Measurements from ENCODE around the gene TSSK2. TPM values are rescaled to one million over a fixed set of nuclear protein-coding genes. Genes with fewer than 3 reads are reported as not detected.
A peak's percentile ranks its signal among the peaks of the same experiment; 100 is the strongest.
"Not testable (repeated sequence)": the region's sequence is repeated elsewhere in the genome, so short reads cannot be mapped to it uniquely, and the experiment has no call there.

The TSSK2 gene
- total and polyA plus RNA-seq, 2 donors from 2014 or later, result not detected

DNA sequence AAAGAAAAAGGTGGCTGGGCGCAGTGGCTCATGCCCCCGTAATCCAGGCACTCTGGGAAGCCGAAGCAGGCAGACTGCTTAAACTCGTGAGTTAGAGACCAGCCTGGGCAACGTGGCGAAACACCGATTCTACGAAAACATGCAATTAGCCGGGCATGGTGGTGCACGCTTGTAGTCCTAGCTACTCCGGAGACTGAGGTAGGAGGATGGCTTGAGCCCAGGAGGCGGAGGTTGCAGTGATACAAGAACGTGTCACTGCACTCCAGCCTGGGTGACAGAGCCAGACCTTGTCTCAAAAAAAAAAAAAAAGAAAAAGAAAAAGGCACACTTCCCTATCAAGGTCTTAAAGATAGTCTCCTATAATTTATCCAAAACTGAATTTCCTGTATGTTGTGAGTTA is 48.3 kb upstream of the TSSK2 start:
- Histone ChIP-seq H3K27ac (ENCODE audit: low read depth in 2 of 2, low read length in 2 of 2) (no peak overlapping the region), H3K4me3 (ENCODE audit: low read length in 3 of 3) (no peak overlapping the region), H3K27me3 (ENCODE audit: control insufficient read depth, insufficient read depth, low read length) (no peaks in the 10 kb centered on the region), H3K9me3 (ENCODE audit: control insufficient read depth in 2 of 3, insufficient read depth in 1 of 3, low read length in 3 of 3) (no peaks in the 10 kb centered on the region), H3K36me3 (ENCODE audit: control insufficient read depth in 2 of 3, insufficient read depth in 3 of 3, low read length in 3 of 3) (peaks cover 0 to 6% (median 0%) of the 10 kb centered on the region in 3 donors), H3K4me1 (ENCODE audit: control insufficient read depth in 2 of 3, insufficient read depth in 2 of 3, low read depth in 1 of 3, low read length in 3 of 3) (peaks cover 0 to 4% (median 0%) of the 10 kb centered on the region in 3 donors), H3K9ac (ENCODE audit: low read length in 3 of 3) (no peak overlapping the region)
- TF ChIP-seq, protein P1, sequence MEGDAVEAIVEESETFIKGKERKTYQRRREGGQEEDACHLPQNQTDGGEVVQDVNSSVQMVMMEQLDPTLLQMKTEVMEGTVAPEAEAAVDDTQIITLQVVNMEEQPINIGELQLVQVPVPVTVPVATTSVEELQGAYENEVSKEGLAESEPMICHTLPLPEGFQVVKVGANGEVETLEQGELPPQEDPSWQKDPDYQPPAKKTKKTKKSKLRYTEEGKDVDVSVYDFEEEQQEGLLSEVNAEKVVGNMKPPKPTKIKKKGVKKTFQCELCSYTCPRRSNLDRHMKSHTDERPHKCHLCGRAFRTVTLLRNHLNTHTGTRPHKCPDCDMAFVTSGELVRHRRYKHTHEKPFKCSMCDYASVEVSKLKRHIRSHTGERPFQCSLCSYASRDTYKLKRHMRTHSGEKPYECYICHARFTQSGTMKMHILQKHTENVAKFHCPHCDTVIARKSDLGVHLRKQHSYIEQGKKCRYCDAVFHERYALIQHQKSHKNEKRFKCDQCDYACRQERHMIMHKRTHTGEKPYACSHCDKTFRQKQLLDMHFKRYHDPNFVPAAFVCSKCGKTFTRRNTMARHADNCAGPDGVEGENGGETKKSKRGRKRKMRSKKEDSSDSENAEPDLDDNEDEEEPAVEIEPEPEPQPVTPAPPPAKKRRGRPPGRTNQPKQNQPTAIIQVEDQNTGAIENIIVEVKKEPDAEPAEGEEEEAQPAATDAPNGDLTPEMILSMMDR (IDR thresholded peaks at IDR 0.05; ENCODE audit: borderline replicate concordance, extremely low read depth, insufficient read depth), result no peak
- intact Hi-C loops (cut with DNase I), result no loop called here
- FAIRE-seq (no peak), DNase-seq (peak in 1 of 5 donors; percentile 28)

DNA sequence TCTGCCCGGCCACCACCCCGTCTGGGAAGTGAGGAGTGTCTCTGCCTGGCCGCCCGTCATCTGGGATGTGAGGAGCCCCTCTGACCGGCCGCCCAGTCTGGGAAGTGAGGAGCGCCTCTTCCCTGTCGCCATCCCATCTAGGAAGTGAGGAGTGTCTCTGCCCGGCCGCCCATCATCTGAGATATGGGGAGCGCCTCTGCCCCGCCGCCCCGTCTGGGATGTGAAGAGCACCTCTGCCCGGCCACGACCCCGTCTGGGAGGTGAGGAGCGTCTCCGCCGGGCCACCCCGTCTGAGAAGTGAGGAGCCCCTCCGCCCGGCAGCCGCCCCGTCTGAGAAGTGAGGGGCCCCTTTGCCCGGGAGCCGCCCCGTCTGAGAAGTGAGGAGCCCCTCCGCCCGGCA is 47.0 kb upstream of the TSSK2 start:
- H3K4me1 ChIP-seq (ENCODE audit: control insufficient read depth in 2 of 3, insufficient read depth in 2 of 3, low read depth in 1 of 3, low read length in 3 of 3); H3K4me3 ChIP-seq (ENCODE audit: low read length in 3 of 3); FAIRE-seq; H3K36me3 ChIP-seq (ENCODE audit: control insufficient read depth in 2 of 3, insufficient read depth in 3 of 3, low read length in 3 of 3); H3K27ac ChIP-seq (ENCODE audit: low read depth in 2 of 2, low read length in 2 of 2); H3K27me3 ChIP-seq (ENCODE audit: control insufficient read depth, insufficient read depth, low read length); H3K9ac ChIP-seq (ENCODE audit: low read length in 3 of 3); intact Hi-C loops (cut with DNase I); H3K9me3 ChIP-seq (ENCODE audit: control insufficient read depth in 2 of 3, insufficient read depth in 1 of 3, low read length in 3 of 3): not testable (repeated sequence)
- DNase-seq, result peak in 1 of 5 donors; percentile 70

DNA sequence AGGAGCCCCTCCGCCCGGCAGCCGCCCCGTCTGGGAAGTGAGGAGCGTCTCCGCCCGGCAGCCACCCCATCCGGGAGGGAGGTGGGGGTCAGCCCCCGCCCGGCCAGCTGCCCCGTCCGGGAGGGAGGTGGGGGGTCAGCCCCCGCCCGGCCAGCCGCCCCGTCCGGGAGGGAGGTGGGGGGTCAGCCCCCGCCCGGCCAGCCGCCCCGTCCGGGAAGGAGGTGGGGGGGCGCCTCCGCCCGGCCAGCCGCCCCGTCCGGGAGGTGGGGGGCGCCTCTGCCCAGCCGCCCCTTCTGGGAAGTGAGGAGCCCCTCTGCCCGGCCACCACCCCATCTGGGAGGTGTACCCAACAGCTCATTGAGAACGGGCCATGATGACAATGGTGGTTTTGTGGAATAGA is 46.5 kb upstream of the TSSK2 start:
- H3K9ac ChIP-seq (ENCODE audit: low read length in 3 of 3); H3K9me3 ChIP-seq (ENCODE audit: control insufficient read depth in 2 of 3, insufficient read depth in 1 of 3, low read length in 3 of 3); intact Hi-C loops (cut with DNase I); DNase-seq; H3K27me3 ChIP-seq (ENCODE audit: control insufficient read depth, insufficient read depth, low read length); H3K4me1 ChIP-seq (ENCODE audit: control insufficient read depth in 2 of 3, insufficient read depth in 2 of 3, low read depth in 1 of 3, low read length in 3 of 3); H3K27ac ChIP-seq (ENCODE audit: low read depth in 2 of 2, low read length in 2 of 2); FAIRE-seq; H3K4me3 ChIP-seq (ENCODE audit: low read length in 3 of 3); H3K36me3 ChIP-seq (ENCODE audit: control insufficient read depth in 2 of 3, insufficient read depth in 3 of 3, low read length in 3 of 3): not testable (repeated sequence)

- intact Hi-C loops (cut with DNase I), result no loop called here
- FAIRE-seq (no peak), DNase-seq (no peak)
- Histone ChIP-seq H3K27ac (ENCODE audit: low read depth in 2 of 2, low read length in 2 of 2) (peak overlapping the region in 1 of 2 donors; percentile 32), H3K36me3 (ENCODE audit: control insufficient read depth in 2 of 3, insufficient read depth in 3 of 3, low read length in 3 of 3) (peaks cover 0 to 6% (median 0%) of the 10 kb centered on the region in 3 donors), H3K4me1 (ENCODE audit: control insufficient read depth in 2 of 3, insufficient read depth in 2 of 3, low read depth in 1 of 3, low read length in 3 of 3) (peaks cover 0 to 4% (median 0%) of the 10 kb centered on the region in 3 donors), H3K9me3 (ENCODE audit: control insufficient read depth in 2 of 3, insufficient read depth in 1 of 3, low read length in 3 of 3) (no peaks in the 10 kb centered on the region), H3K27me3 (ENCODE audit: control insufficient read depth, insufficient read depth, low read length) (no peaks in the 10 kb centered on the region), H3K4me3 (ENCODE audit: low read length in 3 of 3) (no peak overlapping the region), H3K9ac (ENCODE audit: low read length in 3 of 3) (no peak overlapping the region)
- TF ChIP-seq, protein P1 (IDR thresholded peaks at IDR 0.05; ENCODE audit: borderline replicate concordance, extremely low read depth, insufficient read depth), result no peak
These were observed 45.8 kb upstream of the TSSK2 start for GRCh38 chr22:19085233-19085718.

All from kidney (tissue), 14 donors.